GM18907 (cell line): Measurements from ENCODE around the gene LHX6.
A peak's percentile ranks its signal among the peaks of the same experiment; 100 is the strongest.

Experiments
- ATAC-seq: cut with Tn5 transposase; IDR thresholded peaks from one replicate; pipeline ENCODE4 v1.9.1; 2021; ENCODE audit warnings: mild to moderate bottlenecking, moderate library complexity; ENCODE audit not compliant: unreplicated experiment

LHX6 gene

GRCh38 chr9:122158202-122158601, 70.6 kb downstream of the LHX6 start:
- ATAC-seq = peak; percentile 53

DNA sequence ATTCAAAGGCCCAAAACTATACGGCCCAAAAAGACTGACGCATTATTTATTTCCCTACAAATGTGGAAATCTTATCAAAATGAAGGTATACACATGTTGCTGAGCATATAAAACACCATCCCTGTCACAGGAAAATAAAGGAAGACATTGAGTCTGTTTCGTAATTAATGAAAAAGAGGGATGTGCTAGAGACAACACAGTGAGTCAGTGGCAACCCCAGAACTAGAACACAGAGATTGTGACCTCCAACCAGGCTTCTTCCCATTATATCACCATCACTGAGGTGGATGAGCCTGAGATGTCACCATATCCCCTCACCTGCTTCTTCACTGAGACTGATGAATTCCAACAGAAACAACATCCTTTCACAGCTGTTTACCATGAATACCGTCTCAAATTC, 73.0 kb downstream of the LHX6 start:
- ATAC-seq = no peak
